Kidney (tissue), 14 donors: ENCODE results near the gene RNH1. TPM values are rescaled to one million over a fixed set of nuclear protein-coding genes. Genes with fewer than 3 reads are reported as not detected.

Experiments used
- DNase-seq, 5 donors: peaks; one replicate each; pipeline ENCODE4 v3.0.0-alpha.2; 2013 to 2020
- FAIRE-seq: peaks from 2 replicates; lab custom pipeline; 2012; peaks lifted over from hg19 to GRCh38; lab: Jason Lieb, UNC
- H3K27ac ChIP-seq, 2 donors: one replicate each; pipeline ENCODE4 v1.7.0; 2013; ENCODE audit warnings: low read depth in 2 of 2, low read length in 2 of 2, inconsistent platforms in 1 of 2
- H3K27me3 ChIP-seq: one replicate; pipeline ENCODE4 v1.7.1; 2013; ENCODE audit warnings: low read length, inconsistent platforms; ENCODE audit not compliant: control insufficient read depth, insufficient read depth
- H3K36me3 ChIP-seq, 3 donors: one replicate each; pipeline versions ENCODE4 v1.7.0 to v1.7.1; 2013; ENCODE audit warnings: low read length in 3 of 3, control low read depth in 1 of 3, inconsistent platforms in 1 of 3; ENCODE audit not compliant: insufficient read depth in 3 of 3, control insufficient read depth in 2 of 3
- H3K4me1 ChIP-seq, 3 donors: one replicate each; pipeline versions ENCODE4 v1.7.0 to v1.7.1; 2013; ENCODE audit warnings: low read length in 3 of 3, inconsistent platforms in 1 of 3, low read depth in 1 of 3; ENCODE audit not compliant: control insufficient read depth in 2 of 3, insufficient read depth in 2 of 3
- H3K4me3 ChIP-seq, 3 donors: one replicate each; pipeline versions ENCODE4 v1.7.0 to v1.8.1; 2013; ENCODE audit warnings: low read length in 3 of 3, control low read depth in 1 of 3, inconsistent platforms in 1 of 3
- H3K9ac ChIP-seq, 3 donors: one replicate each; pipeline versions ENCODE4 v1.7.0 to v1.7.1; 2013; ENCODE audit warnings: low read length in 3 of 3, control low read depth in 1 of 3, inconsistent platforms in 1 of 3
- H3K9me3 ChIP-seq, 3 donors: one replicate each; pipeline versions ENCODE4 v1.7.0 to v1.7.1; 2013; ENCODE audit warnings: low read length in 3 of 3, control low read depth in 1 of 3, inconsistent platforms in 1 of 3; ENCODE audit not compliant: control insufficient read depth in 2 of 3, insufficient read depth in 1 of 3
- intact Hi-C: fragments of 100-400 bp; cut with DNase I; formaldehyde crosslinking; loops from one replicate; pipeline ENCODE4 v1.11.1; 2022
- polyA plus RNA-seq: library from polyadenylated mRNA; stranded (reverse); fragments of 350-450 nt; fragmentation: Illumina TruSeq; extraction: RNeasy Lipid Tissue Mini Kit (QIAGEN cat#74804); gene quantifications from one replicate; pipeline ENCODE4 v1.2.3, GENCODE V29; 2014; ENCODE audit warnings: low read depth, low replicate concordance; ENCODE audit not compliant: insufficient read depth
- total RNA-seq: library from RNA; stranded (reverse); fragmentation: NEBNext Ultra II Directional; extraction: Animal tissue kit (Norgen Biotek cat#: 25700); gene quantifications from one replicate; pipeline ENCODE4 v1.2.1, GENCODE V29; 2021
- TF ChIP-seq, protein P1 (sequence below): IDR thresholded peaks from 3 replicates; pipeline ENCODE4 v1.5.1; 2012; ENCODE audit warnings: mild to moderate bottlenecking, moderate library complexity, borderline replicate concordance; ENCODE audit not compliant: insufficient read depth; ENCODE audit errors: extremely low read depth
- donor health status: control.
- donor health status: control.
- donor health status: control.
- donor health status: control.
- donor health status: control.
- donor health status: DM: yes; HTN: yes; CAD: no.
- donor health status: Normal renal cell carcinoma (clear cell type).

RNH1 gene
- total and polyA plus RNA-seq, 2 donors from 2014 or later: 171 to 191 TPM

DNA sequence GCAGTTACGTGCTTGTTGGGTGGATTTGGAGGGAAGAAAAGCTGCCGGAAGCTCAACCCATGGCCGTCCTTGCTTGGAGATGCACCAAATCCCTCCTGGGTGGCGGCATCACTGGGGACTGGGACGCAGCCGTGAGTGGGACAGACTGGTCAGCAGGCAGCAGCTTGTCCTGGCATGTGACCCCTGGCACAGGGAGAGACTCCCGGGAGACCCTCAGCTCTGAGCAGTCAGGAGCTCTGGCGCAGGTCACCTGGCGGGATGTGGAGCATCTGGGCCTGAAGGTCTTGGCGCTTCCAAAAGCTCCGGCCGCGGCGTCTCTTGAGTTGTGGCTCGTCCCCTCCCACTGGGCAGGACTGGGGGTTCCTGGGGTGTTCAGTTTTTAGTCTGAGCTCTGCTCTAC is 30.6 kb downstream of the RNH1 start:
- TF ChIP-seq, protein P1, sequence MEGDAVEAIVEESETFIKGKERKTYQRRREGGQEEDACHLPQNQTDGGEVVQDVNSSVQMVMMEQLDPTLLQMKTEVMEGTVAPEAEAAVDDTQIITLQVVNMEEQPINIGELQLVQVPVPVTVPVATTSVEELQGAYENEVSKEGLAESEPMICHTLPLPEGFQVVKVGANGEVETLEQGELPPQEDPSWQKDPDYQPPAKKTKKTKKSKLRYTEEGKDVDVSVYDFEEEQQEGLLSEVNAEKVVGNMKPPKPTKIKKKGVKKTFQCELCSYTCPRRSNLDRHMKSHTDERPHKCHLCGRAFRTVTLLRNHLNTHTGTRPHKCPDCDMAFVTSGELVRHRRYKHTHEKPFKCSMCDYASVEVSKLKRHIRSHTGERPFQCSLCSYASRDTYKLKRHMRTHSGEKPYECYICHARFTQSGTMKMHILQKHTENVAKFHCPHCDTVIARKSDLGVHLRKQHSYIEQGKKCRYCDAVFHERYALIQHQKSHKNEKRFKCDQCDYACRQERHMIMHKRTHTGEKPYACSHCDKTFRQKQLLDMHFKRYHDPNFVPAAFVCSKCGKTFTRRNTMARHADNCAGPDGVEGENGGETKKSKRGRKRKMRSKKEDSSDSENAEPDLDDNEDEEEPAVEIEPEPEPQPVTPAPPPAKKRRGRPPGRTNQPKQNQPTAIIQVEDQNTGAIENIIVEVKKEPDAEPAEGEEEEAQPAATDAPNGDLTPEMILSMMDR: no peak
- Histone ChIP-seq H3K27ac (no peak overlapping the region), H3K4me1 (no peaks in the 10 kb centered on the region), H3K27me3 (no peaks in the 10 kb centered on the region), H3K36me3 (no peaks in the 10 kb centered on the region), H3K9ac (no peak overlapping the region), H3K9me3 (no peaks in the 10 kb centered on the region), H3K4me3 (no peak overlapping the region)
- no peak for FAIRE-seq
- no peak for DNase-seq
- intact Hi-C loops: no loop called here

DNA sequence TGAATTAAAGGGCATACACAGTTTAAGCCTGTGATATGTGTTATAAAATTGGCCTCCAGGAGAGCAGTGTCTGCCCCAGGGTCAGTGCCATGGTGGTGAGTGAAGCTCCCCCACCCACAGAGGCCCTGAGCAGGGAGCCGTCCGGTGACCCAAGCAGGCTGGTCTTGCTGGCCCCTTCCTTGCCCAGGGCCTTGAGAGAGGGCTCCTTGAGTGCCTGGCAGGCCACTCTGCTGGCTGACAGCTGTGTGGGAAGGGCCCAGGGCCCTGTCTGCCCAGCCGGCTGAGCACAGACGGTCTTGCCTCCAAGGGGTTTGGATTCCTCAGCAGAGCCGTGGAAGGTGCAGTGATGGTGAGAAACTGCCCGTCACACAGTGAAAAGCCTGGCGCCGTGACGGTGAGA is 31.1 kb downstream of the RNH1 start:
- H3K9me3 ChIP-seq: no peaks in the 10 kb centered on the region
- TF ChIP-seq, protein P1: no peak
- no peaks in the 10 kb centered on the region for H3K27me3 ChIP-seq
- intact Hi-C loops: no loop called here
- no peak overlapping the region for H3K4me3 ChIP-seq
- H3K4me1 ChIP-seq: no peaks in the 10 kb centered on the region
- no peak overlapping the region for H3K9ac ChIP-seq
- H3K36me3 ChIP-seq: no peaks in the 10 kb centered on the region
- H3K27ac ChIP-seq: no peak overlapping the region
- FAIRE-seq (no peak), DNase-seq (no peak)

DNA sequence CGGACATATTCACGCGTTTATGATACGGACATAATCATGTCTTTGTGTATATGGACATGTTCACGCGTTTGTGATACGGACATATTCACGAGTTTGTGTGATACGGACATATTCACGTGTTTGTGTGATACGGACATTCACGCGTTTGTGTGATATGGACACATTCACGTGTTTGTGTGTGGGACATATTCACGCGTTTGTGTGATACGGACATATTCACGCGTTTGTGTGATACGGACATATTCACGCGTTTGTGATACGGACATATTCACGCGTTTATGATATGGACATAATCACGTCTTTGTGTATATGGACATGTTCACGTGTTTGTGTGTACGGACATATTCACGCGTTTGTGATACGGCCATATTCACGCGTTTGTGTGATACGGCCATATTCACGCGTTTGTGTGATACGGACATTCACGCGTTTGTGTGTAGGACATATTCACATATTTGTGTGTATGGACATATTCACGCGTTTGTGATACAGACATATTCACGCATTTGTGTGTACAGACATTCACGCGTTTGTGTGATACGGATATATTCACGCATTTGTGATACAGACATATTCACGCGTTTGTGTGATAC is 32.0 kb downstream of the RNH1 start:
- DNase-seq (no peak), FAIRE-seq (no peak)
- no peak overlapping the region for H3K4me3 ChIP-seq
- no peak overlapping the region for H3K9ac ChIP-seq
- intact Hi-C loops: no loop called here
- no peaks in the 10 kb centered on the region for H3K9me3 ChIP-seq
- H3K27me3 ChIP-seq: no peaks in the 10 kb centered on the region
- peaks cover 0 to 3% (median 3%) of the 10 kb centered on the region in 3 donors for H3K4me1 ChIP-seq
- H3K36me3 ChIP-seq: no peaks in the 10 kb centered on the region
- TF ChIP-seq, protein P1: no peak
- H3K27ac ChIP-seq: no peak overlapping the region
